Islet of Langerhans (tissue), 1 donor: ENCODE measurements around the gene TMEM120B.

Experiments used
- FAIRE-seq: peaks from one replicate; lab custom pipeline; 2011; peaks lifted over from hg19 to GRCh38; lab: Jason Lieb, UNC

TMEM120B gene

DNA sequence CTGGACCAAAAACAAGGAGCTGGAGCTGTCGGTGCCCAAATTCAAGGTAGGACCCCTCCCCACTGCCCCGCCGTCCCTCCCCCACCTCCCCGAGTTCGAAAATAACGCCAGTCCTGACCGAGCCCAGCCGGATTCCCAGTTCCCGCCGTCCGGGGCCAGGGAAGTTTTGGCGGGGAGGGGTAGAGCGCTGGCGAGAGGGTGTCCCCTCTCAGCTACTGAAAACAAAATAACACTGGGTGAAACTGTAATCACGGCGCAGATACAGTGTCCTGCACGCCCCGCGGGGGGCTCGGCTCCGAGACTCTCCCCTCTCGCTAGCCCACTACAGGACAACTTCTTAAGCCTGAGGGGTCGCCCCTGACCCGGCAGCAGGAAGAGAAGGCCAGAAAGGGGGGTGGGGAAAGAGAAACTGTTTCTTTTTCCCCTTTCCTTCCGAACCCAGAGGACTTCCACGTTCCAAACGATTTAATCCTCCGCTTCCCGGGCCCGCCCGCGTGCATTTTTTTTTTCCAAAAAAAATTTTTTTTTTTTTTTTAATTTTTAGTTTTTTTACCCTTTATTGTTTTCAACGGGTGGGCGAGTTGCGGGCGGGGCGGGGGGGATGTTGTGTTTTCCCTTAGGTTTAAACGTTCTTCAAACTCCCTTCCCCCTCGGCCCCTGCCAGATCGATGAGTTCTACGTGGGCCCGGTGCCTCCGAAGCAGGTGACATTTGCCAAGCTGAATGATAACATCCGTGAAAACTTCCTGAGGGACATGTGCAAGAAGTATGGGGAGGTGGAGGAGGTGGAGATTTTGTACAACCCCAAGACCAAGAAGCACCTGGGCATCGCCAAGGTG lies 92.8 kb downstream of the TMEM120B start:
- no peak for FAIRE-seq

DNA sequence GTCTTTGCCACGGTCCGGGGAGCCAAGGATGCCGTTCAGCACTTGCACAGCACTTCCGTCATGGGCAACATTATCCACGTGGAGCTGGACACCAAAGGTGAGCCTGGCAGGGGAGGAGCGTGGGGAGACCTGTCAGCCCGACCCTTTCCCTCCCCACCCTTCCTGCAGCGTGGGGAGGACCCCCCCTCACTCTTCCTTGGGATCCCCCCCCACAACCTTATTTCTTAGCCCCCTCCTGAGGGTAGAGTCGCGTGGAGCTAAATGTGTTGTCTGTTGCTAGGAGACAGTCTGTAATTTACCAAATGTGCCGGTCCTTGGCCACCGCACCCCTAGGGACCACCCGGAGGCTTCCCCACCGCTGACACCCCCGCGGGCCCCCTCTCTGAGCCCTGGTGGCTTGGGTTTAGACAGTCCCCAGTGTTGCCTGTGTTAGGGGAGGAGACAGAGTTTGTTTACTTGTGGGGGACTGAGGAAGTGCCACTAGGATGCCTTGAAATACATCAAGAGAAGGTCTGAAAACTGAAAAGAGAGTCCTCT lies 93.5 kb downstream of the TMEM120B start:
- FAIRE-seq = no peak

DNA sequence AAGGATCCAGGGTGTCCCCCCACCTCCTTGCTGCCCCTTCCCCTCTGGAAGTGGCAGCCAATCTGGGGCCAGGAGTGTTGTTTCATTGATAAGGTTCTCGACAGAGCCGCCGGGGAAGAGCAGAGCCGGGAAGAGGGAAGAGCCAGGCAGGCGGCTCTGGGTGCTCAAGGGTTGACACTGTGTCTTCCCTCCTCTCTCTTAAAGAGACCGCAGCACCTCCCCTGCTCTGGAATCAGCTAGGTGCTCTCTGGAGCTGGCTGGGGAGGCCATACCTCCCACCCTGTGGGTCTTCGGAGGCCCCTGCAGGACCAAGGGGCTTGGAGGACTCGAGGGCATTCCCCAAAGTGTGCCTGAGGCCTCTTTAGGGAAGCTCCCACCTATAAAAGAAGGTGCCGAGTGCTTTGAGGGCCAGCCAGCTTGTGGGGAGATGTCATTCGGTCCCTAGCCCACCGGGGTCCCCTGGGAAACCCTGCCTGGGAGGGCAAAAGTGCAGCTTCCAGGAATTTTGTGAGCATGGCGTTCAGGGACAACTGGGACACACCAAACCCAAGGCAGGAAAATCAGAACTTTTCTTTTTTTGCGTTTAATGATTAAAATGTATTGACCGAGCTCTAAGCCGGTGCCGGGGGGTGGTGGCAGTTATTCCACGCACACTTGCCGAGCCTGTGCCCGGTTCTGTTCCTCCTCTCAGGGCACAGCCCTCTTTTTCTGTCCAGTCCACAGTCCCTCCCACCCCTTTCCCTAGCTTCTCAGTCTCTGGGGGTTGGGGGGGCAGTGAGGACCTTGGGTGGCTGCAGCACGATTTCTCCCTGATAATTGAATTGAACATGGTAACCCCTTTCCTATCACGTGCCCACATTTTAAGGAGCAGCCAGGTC lies 94.2 kb downstream of the TMEM120B start:
- no peak for FAIRE-seq

DNA sequence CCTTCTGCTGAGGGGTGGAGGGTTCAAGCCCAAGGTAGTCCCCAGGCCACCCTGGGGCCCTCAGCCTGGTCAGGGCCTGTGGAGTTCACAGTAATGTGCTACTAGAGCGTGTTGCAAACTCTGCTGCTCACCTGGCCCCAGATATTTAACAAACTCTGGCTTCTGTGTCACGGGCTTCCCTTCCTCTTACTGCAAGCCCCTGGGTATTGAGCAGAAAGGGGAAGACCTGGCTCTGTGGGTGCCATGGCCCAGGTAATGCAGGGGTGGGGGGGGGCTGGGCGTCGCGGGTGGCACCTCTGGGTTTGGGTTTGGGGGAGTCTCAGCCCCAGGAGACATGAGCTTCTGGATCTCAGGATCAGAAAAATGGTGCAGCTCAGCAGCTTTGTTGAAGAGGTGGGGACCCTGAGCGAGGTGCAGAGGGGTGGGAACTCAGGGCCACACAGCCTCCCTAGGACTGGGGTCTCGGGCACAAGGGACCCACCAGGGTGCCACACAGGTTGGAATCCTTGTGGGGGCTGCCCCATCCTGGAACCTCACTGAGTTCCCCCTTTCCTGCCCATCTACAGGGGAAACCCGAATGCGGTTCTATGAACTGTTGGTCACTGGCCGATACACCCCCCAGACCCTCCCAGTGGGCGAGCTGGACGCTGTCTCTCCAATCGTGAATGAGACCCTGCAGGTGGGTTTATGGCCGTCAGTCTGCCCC lies 95.2 kb downstream of the TMEM120B start:
- FAIRE-seq = no peak

DNA sequence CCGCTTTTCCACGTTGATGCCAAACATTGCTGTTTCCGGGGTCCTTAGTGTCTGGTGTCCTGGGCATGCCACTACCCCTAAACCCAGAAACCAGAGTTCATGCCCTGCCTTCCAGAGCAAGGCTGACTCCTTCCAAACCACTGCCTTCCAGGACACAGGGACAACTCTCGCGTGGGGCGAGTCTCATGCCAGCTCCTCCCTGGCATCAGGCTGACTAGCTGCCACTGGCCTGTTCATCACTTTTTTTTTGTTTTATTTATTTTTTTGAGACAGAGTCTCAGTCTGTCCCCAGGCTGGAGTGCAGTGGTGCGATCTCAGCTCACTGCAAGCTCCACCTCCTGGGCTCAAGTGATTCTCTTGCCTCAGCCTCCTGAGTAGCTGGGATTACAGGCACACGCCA lies 96.1 kb downstream of the TMEM120B start:
- no peak for FAIRE-seq

DNA sequence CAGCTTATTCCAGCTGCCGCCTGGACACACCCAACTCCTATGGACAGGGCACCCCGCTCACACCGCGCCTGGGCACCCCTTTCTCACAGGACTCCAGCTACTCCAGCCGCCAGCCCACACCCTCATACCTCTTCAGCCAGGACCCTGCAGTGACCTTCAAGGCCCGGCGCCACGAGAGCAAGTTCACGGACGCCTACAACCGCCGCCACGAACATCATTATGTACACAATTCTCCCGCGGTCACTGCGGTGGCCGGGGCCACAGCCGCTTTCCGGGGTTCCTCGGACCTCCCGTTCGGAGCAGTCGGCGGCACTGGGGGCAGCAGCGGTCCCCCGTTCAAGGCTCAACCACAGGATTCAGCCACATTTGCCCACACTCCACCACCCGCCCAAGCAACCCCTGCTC lies 97.2 kb downstream of the TMEM120B start:
- FAIRE-seq = no peak

DNA sequence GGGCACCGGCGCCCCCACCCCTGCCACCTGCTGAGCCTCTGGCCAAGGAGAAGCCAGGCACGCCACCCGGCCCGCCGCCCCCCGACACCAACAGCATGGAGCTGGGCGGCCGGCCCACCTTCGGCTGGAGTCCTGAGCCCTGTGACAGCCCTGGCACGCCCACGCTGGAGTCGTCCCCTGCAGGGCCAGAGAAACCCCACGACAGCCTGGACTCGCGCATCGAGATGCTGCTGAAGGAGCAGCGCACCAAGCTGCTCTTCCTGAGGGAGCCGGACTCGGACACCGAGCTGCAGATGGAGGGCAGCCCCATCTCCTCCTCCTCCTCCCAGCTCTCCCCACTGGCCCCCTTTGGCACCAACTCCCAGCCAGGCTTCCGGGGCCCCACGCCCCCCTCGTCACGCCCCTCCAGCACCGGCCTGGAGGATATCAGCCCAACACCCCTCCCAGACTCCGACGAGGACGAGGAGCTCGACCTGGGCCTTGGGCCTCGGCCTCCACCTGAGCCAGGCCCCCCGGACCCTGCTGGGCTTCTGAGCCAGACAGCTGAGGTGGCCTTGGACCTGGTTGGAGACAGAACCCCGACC lies 97.8 kb downstream of the TMEM120B start:
- FAIRE-seq = no peak

DNA sequence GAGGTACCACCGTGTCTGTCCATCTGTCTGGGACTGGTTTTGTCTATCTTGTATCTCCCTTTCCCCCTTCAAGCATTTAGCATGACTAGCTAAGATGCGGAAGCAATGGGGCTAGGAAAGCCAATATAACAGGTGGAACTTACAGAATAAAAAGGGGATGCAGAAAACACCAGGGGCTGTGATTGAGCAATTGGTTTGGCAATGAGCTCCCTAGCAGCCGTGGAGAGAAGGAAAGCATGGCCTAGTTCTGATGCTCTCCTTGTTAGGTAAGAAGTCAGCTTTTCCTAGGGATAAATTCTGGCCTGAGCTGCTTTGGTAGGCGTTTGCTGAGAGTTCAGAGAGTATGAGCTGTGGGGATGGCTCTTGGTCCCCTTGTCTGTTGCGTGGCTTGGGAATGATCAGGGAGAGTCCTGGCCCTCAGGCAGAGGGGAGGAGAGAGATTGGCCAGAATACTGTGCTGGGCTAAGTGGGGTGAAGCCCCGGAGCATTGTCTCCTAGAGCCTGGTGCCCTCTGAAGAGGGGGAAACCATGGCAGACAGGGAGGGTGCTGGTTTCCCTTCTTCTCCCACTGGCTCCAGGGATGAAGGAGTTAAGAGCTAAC lies 98.4 kb downstream of the TMEM120B start:
- no peak for FAIRE-seq

DNA sequence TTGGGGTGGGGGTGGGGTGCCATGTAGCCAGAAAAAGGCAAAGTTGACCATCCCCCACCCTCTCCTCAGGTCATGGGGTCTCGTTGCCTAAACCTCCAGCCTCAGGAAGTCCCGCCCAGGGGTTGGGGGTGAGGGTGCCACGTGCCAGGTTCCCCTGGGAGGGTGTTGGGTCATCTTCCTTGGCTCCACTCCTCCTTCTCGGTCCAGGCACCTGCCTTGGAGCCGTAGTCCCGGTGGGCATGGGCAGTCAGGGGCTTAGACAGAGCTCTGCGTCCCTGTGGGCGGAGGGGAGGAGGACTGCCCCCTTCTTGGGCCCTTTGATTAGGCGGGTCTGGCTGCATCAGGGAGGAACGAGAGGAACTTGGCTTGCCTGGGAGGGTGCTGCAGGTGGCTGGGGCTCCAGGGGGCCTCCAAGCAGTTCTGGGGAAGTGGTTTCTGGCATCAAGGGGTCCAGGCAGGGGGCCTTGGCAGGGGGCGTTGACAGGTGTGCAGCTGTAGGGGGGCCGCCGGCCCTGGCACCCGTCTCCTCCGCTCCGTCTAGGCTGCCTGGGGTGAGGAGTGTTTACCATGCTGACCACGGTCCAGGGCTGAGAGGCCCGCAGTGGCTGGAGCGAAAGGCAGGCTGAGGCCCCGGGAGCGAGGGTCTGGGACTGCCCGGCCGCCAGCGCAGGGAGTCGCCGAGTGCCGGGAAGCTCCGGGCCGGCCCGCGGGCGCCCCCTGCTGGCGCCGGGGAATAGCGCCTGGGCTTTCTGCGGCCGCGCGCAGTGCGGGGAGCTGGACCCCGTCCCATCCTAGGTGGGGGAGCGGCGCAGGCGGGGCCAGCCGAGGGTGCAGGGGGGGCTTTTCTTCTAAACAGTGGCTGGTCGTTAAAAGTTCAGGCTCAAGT lies 99.1 kb downstream of the TMEM120B start:
- no peak for FAIRE-seq

DNA sequence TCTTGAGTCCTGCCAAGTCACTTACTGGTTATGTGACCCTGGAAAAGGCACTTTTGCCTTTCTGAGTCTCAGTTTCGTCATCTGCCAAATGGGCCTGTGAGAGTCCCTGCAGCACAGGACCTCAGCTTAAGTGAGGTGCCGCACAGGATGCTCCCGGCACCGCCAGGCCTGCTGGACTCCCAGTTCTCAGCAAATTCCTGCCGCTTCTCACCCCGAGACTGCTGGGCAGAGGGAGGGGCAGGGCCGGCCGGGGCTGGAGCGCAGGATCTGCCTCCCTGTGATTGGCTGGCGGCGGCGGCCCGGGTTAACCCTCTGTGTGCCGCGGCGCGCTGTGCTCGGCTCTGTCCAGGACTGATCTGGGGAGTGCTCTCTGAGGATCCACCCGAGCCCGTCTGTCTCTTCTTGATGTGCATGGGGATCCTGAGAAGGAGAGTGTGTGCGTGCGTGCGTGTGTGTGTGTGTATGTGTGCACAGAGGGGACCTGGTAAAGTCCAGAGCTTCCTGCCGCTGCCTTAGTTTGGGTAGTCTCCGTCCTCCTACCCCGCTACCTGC lies 99.8 kb downstream of the TMEM120B start:
- no peak for FAIRE-seq

DNA sequence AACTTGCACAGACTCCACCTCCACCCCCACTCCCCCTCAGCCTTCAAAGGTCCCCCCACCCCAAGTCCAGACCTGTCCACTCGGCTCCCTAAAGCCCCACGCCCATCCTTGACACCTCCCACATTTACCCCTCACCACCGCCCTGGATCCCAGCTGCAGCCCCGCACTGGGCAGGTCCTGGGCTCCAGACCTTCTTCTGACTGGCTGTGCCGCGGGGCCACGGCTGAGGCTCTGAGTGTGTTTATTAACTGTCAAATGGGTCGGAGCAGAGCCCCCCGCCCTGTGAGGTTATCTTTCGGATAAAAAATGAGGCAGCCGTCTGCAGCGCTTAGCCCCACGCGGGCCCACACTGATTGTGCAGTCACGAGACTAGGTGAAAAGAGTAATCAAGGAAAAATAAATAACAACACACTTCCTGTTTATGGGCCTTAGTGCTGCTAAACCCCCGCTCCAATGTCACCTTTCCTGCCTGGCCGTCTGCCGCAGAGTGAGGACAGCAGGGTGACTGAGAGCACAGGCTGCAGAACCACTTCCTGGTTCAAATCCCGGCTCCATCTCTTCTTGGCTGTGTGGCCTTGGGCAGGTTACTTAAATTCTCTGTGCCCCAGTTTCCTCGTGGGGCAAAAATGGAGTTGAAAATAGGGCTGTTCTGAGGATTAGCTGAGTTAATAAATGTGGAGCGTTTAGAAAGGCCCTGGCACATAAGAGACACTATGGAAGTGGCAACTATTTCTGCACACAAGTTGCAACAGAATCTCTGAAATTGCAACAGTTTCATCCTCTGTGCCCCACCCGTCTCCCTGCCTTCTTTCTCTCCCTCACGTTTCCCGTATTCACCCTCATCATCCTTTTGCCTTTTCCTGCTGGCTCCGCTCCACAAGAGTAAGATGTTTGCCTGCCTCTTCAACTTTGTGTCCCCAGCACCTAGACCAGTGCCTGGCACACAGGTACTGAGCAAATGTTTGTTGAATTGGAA lies 100.7 kb downstream of the TMEM120B start:
- FAIRE-seq = no peak

DNA sequence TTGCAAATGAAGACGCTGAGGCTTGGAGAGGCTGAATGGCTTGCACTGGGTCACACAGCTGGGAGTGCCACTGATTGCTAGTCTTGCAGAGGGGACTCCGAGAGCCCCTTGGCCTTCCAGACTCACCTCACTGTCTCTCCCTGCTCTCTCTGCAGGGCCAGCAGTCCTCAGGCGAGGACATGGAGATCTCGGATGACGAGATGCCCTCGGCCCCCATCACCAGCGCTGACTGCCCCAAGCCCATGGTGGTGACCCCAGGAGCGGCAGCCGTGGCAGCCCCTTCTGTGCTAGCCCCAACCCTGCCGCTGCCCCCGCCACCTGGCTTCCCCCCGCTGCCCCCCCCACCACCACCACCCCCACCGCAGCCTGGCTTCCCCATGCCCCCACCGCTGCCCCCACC lies 101.4 kb downstream of the TMEM120B start:
- no peak for FAIRE-seq

DNA sequence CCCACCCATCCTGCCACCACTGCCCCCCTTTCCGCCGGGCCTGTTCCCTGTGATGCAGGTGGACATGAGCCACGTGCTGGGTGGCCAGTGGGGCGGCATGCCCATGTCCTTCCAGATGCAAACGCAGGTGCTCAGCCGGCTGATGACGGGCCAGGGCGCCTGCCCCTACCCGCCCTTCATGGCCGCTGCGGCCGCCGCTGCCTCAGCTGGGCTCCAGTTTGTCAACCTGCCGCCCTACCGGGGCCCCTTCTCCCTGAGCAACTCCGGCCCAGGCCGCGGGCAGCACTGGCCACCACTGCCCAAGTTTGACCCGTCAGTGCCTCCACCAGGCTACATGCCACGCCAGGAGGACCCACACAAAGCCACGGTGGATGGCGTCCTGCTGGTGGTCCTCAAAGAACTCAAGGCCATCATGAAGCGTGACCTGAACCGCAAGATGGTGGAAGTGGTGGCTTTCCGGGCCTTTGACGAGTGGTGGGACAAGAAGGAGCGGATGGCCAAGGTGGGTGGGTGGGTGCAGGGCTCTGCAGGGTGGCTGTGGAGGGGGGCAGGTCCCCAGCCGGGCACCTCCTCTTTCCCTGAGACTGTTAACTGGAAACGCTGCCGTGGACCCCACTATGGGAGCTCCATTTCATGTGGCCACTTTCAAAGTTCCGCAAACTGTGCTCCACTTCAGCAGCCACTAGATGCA lies 102.0 kb downstream of the TMEM120B start:
- no peak for FAIRE-seq

DNA sequence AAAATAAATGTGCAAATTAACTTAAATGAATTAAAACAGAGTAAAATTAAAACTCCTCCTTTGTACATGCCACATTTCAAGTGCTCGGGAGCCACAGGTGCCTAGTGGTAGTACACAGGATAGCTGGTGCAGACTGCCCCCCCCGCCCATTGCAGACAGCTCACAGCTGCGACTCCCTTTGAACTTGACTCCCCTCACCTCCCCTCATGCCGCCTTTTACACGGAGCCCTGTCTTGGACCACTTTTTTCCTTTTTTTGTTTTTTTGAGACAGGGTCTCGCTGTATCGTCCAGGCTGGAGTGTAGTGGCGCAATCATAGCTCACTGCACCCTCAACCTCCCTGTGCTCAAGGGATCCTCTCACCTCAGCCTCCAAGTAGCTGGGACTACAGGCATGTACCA lies 102.7 kb downstream of the TMEM120B start:
- FAIRE-seq = no peak

DNA sequence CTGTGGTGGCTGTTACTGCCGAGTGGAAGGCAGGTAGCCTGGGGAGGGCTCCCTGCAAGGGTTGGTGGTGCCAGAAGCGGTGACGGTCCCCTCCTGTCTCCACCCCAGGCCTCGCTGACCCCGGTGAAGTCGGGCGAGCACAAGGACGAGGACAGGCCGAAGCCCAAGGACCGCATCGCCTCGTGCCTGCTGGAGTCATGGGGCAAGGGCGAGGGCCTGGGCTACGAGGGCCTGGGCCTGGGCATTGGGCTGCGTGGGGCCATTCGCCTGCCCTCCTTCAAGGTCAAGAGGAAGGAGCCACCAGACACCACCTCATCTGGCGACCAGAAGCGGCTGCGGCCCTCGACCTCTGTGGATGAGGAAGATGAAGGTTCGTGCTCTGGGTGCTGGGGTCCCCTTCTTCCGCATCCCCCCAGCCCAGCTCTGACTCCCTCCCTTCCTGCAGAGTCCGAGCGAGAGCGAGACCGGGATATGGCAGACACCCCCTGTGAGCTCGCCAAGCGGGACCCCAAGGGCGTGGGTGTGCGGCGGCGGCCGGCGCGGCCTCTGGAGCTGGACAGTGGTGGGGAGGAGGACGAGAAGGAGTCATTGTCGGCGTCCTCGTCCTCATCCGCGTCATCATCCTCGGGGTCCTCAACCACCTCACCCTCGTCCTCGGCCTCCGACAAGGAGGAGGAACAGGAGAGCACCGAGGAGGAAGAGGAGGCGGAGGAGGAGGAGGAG lies 104.5 kb downstream of the TMEM120B start:
- no peak for FAIRE-seq

DNA sequence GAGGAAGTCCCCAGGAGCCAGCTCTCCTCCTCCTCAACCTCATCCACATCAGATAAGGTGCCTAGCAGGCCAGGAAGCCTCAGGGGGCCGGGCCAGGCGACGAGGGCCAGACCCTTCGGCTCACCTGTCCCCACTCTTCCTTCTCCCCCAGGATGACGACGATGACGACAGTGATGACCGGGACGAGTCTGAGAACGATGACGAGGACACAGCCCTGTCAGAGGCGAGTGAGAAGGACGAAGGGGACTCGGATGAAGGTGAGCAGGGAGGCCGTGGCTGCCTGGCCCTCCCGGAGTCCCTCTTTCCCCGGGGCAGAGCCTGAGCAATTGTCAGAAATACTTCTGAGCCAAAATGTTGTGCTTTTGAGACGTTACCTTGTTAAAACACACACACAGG lies 105.1 kb downstream of the TMEM120B start:
- no peak for FAIRE-seq

DNA sequence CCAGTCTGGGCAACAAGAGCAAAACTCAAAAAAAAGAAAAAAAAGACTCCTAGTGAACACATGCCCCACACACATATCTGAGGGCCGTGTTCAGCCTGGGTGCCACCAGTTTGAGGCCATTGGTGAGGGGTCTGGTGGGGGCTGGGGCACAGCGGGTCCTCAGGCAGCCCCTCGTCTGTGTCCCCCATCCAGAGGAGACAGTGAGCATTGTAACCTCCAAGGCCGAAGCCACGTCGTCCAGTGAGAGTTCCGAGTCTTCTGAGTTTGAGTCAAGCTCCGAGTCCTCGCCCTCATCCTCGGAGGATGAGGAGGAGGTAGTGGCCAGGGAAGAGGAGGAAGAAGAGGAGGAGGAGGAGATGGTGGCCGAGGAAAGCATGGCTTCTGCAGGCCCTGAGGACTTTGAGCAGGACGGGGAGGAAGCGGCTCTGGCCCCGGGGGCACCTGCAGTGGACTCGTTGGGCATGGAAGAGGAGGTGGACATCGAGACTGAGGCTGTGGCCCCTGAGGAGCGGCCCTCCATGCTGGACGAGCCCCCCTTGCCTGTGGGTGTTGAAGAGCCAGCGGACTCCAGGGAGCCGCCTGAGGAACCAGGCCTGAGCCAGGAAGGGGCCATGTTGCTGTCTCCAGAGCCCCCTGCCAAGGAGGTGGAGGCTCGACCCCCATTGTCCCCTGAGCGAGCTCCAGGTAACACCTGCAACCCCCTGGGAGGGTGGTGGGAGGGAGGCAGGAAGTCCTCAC lies 106.8 kb downstream of the TMEM120B start:
- no peak for FAIRE-seq
